H9 (cell line): Measurements from ENCODE around the gene WNT3A. TPM values are rescaled to one million over a fixed set of nuclear protein-coding genes. Genes with fewer than 3 reads are reported as not detected.

Source experiments
- DNase-seq: peaks from one replicate; pipeline ENCODE4 v3.0.0-alpha.2; 2017
- H2AFZ ChIP-seq: one replicate; pipeline ENCODE4 v1.6.1; 2013; ENCODE audit warnings: mild to moderate bottlenecking, low read length, control low read depth, moderate library complexity
- H2AK5ac ChIP-seq: 2 replicates; pipeline ENCODE4 v1.6.1; 2013; ENCODE audit warnings: low read length, control low read depth, mixed read lengths; ENCODE audit not compliant: insufficient read length
- H2BK120ac ChIP-seq: one replicate; pipeline ENCODE4 v1.6.1; 2013; ENCODE audit warnings: low read depth, mild to moderate bottlenecking, low read length, control low read depth, inconsistent platforms; ENCODE audit not compliant: poor library complexity, severe bottlenecking
- H2BK12ac ChIP-seq: 2 replicates; pipeline ENCODE4 v1.6.1; 2013; ENCODE audit warnings: low read length, control low read depth, mixed read lengths, low read depth; ENCODE audit not compliant: insufficient read length
- H2BK15ac ChIP-seq: 2 replicates; pipeline ENCODE4 v1.6.1; 2013; ENCODE audit warnings: low read depth, low read length, control low read depth
- H2BK20ac ChIP-seq: one replicate; pipeline ENCODE4 v1.6.1; 2013; ENCODE audit warnings: low read depth, mild to moderate bottlenecking, low read length, control low read depth, inconsistent platforms; ENCODE audit not compliant: poor library complexity, severe bottlenecking
- H2BK5ac ChIP-seq: 2 replicates; pipeline ENCODE4 v1.6.1; 2013; ENCODE audit warnings: low read length, control low read depth, mixed read lengths; ENCODE audit not compliant: insufficient read length
- H3K14ac ChIP-seq: 2 replicates; pipeline ENCODE4 v1.6.1; 2013; ENCODE audit warnings: low read length, control low read depth; ENCODE audit not compliant: insufficient read depth
- H3K18ac ChIP-seq: 2 replicates; pipeline ENCODE4 v1.6.1; 2013; ENCODE audit warnings: low read depth, mild to moderate bottlenecking, mixed read lengths, low read length, control low read depth; ENCODE audit not compliant: insufficient read length
- H3K23ac ChIP-seq: 2 replicates; pipeline ENCODE4 v1.6.1; 2013; ENCODE audit warnings: low read length, control low read depth, mixed read lengths, low read depth; ENCODE audit not compliant: insufficient read length
- H3K23me2 ChIP-seq: 2 replicates; pipeline ENCODE4 v1.6.1; 2013; ENCODE audit warnings: low read depth, mild to moderate bottlenecking, mixed read lengths, low read length, control low read depth; ENCODE audit not compliant: insufficient read length, poor library complexity, severe bottlenecking
- H3K27ac ChIP-seq: 2 replicates; pipeline ENCODE4 v1.5.1; 2013; ENCODE audit warnings: low read length, control low read depth, mixed read lengths, low read depth; ENCODE audit not compliant: insufficient read length
- H3K27me3 ChIP-seq: 2 replicates; pipeline ENCODE4 v1.6.1; 2013; ENCODE audit warnings: low read length, control low read depth, inconsistent platforms; ENCODE audit not compliant: insufficient read depth
- H3K4ac ChIP-seq: 2 replicates; pipeline ENCODE4 v1.6.1; 2013; ENCODE audit warnings: low read depth, mild to moderate bottlenecking, control low read depth, inconsistent platforms, low read length, moderate library complexity
- H3K4me1 ChIP-seq: 2 replicates; pipeline ENCODE4 v1.6.1; 2013; ENCODE audit warnings: low read length, control low read depth, inconsistent platforms; ENCODE audit not compliant: insufficient read depth
- H3K4me2 ChIP-seq: 2 replicates; pipeline ENCODE4 v1.6.1; 2013; ENCODE audit warnings: low read length, control low read depth, mixed read lengths; ENCODE audit not compliant: insufficient read length, insufficient read depth
- H3K56ac ChIP-seq: 2 replicates; pipeline ENCODE4 v1.6.1; 2013; ENCODE audit warnings: low read depth, mild to moderate bottlenecking, mixed read lengths, low read length, control low read depth; ENCODE audit not compliant: insufficient read length
- H3K79me1 ChIP-seq: 2 replicates; pipeline ENCODE4 v1.6.1; 2013; ENCODE audit warnings: low read depth, mild to moderate bottlenecking, moderate library complexity, low read length, control low read depth, inconsistent platforms; ENCODE audit not compliant: insufficient read depth, poor library complexity, severe bottlenecking
- H3K79me2 ChIP-seq: 2 replicates; pipeline ENCODE4 v1.6.1; 2013; ENCODE audit warnings: low read length, control low read depth, inconsistent platforms; ENCODE audit not compliant: insufficient read depth
- H3K9ac ChIP-seq: 2 replicates; pipeline ENCODE4 v1.6.1; 2013; ENCODE audit warnings: low read length, control low read depth, mixed read lengths; ENCODE audit not compliant: insufficient read length; ENCODE audit errors: extremely low read depth
- H3K9me3 ChIP-seq: one replicate; pipeline ENCODE4 v1.6.1; 2013; ENCODE audit warnings: low read depth, low read length, inconsistent platforms; ENCODE audit not compliant: control insufficient read depth
- H3T11ph ChIP-seq: one replicate; pipeline ENCODE4 v1.6.1; 2013; ENCODE audit warnings: mild to moderate bottlenecking, low read length, control low read depth, inconsistent platforms
- H4K20me1 ChIP-seq: one replicate; pipeline ENCODE4 v1.6.1; 2013; ENCODE audit not compliant: control insufficient read depth, insufficient read length, insufficient read depth
- H4K5ac ChIP-seq: 2 replicates; pipeline ENCODE4 v1.6.1; 2013; ENCODE audit warnings: low read depth, mild to moderate bottlenecking, mixed read lengths, low read length, control low read depth; ENCODE audit not compliant: insufficient read length
- H4K8ac ChIP-seq: replicated peaks from 2 replicates; pipeline ENCODE4 v1.6.1; 2013; ENCODE audit warnings: low read length, control low read depth, mixed read lengths, low read depth; ENCODE audit not compliant: insufficient read length
- H4K91ac ChIP-seq: 2 replicates; pipeline ENCODE4 v1.6.1; 2013; ENCODE audit warnings: low read depth, mild to moderate bottlenecking, moderate library complexity, mixed read lengths, low read length, control low read depth; ENCODE audit not compliant: insufficient read length
- H3K27ac Mint-ChIP-seq, 3 experiments: 2 replicates in 2 of 3; 3 replicates in 1 of 3; pipeline ENCODE4 v1.8.0; 2020 to 2021; ENCODE audit warnings: mixed read lengths in 3 of 3, mild to moderate bottlenecking in 1 of 3, moderate library complexity in 1 of 3
- H3K27me3 Mint-ChIP-seq: 2 replicates; pipeline ENCODE4 v1.8.0; 2021; ENCODE audit warnings: low read depth, mild to moderate bottlenecking, moderate library complexity, mixed read lengths
- H3K36me3 Mint-ChIP-seq, 3 experiments: 2 replicates in 2 of 3; 3 replicates in 1 of 3; pipeline ENCODE4 v1.8.0; 2020 to 2021; ENCODE audit warnings: low read depth in 3 of 3, mixed read lengths in 3 of 3; ENCODE audit not compliant: insufficient read depth in 1 of 3
- H3K4me1 Mint-ChIP-seq, 2 experiments: 2 replicates each; pipeline ENCODE4 v1.8.0; 2020; ENCODE audit warnings: mixed read lengths in 2 of 2
- H3K4me3 Mint-ChIP-seq, 2 experiments: 2 replicates in 1 of 2; 3 replicates in 1 of 2; pipeline ENCODE4 v1.8.0; 2020 to 2021; ENCODE audit warnings: mild to moderate bottlenecking in 2 of 2, mixed read lengths in 2 of 2, moderate library complexity in 1 of 2
- H3K9me3 Mint-ChIP-seq, 2 experiments: 2 replicates in 1 of 2; 3 replicates in 1 of 2; pipeline ENCODE4 v1.8.0; 2020; ENCODE audit warnings: mild to moderate bottlenecking in 2 of 2, mixed read lengths in 2 of 2, moderate library complexity in 1 of 2
- WGBS: extraction: QIAGEN DNeasy Blood & Tissue Kit; methylation state at CpG from one replicate; pipeline ENCODE4 v1.1.7; 2013; ENCODE audit warnings: missing lambda C conversion rate, low lambda C conversion rate, mixed read lengths; ENCODE audit not compliant: insufficient read length; ENCODE audit errors: extremely low coverage; 5-methylcytosine and 5-hydroxymethylcytosine counted together
- total RNA-seq: library from RNA; stranded (reverse); gene quantifications from 2 replicates; pipeline ENCODE4 v1.2.1, GENCODE V29; 2021
- TF ChIP-seq, protein P1 (sequence below): fragments of 200-600 bp; sonication (generic); conservative IDR thresholded peaks from 3 replicates; pipeline ENCODE4 v1.8.0; 2021; ENCODE audit warnings: antibody characterized with exemption, mild to moderate bottlenecking

The WNT3A gene
- total RNA-seq, 1 experiment from 2014 or later: 0.17 TPM

DNA sequence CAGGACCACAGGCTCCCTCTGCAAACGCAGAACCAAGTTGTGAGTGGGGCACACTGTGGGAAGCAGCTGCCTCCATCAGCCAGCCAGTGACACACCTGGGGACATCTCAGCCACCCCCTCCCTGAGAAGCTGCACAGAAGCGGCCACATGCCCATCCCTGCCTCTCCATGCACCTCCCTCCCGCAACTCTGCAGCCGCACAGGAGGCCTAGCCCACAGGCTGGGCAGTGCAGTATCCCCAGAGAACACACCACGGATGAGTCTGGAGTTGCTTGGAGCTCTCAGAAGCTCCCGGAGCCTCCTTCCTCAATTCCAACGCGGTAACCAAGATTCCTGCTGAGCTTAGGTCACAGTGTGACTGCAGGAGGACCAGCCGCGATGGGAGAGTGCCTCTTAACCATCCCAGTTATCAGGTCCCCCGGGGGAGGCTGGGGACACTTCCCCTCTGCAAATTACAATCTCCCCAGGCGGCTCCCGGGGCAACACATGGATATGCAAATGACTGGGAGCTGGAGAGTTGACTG, 1.2 kb upstream of the WNT3A start:
- H3K9me3 Mint-ChIP-seq: no peaks in the 10 kb centered on the region
- Histone ChIP-seq H3K56ac (no peak overlapping the region), H4K5ac (no peak overlapping the region), H2BK5ac (no peak overlapping the region), H2BK20ac (no peak overlapping the region), H3K23me2 (peaks cover 15% of the 10 kb centered on the region), H4K8ac (no peak overlapping the region), H3K9ac (no peak overlapping the region), H4K20me1 (no peaks in the 10 kb centered on the region), H2BK120ac (no peak overlapping the region), H3K27ac (no peak overlapping the region), H3T11ph (no peak overlapping the region), H2BK15ac (no peak overlapping the region), H3K79me2 (no peaks in the 10 kb centered on the region), H4K91ac (no peak overlapping the region), H3K79me1 (no peaks in the 10 kb centered on the region), H3K14ac (no peak overlapping the region; the same call in 1 of the 2 replicates), H3K4me1 (no peaks in the 10 kb centered on the region; the same call in 1 of the 2 replicates), H3K4ac (no peak overlapping the region), H2AK5ac (no peak overlapping the region), H3K4me2 (peak overlapping the region; percentile 22), H3K23ac (no peak overlapping the region), H3K27me3 (peaks cover 70% of the 10 kb centered on the region), H2BK12ac (no peak overlapping the region), H3K18ac (no peak overlapping the region), H3K9me3 (no peaks in the 10 kb centered on the region), H2AFZ (no peak overlapping the region)
- DNase-seq: no peak
- peak overlapping the region in 1 of 2 experiments; percentile 78; a peak in 4 of 5 replicates for H3K4me3 Mint-ChIP-seq
- TF ChIP-seq, protein P1, sequence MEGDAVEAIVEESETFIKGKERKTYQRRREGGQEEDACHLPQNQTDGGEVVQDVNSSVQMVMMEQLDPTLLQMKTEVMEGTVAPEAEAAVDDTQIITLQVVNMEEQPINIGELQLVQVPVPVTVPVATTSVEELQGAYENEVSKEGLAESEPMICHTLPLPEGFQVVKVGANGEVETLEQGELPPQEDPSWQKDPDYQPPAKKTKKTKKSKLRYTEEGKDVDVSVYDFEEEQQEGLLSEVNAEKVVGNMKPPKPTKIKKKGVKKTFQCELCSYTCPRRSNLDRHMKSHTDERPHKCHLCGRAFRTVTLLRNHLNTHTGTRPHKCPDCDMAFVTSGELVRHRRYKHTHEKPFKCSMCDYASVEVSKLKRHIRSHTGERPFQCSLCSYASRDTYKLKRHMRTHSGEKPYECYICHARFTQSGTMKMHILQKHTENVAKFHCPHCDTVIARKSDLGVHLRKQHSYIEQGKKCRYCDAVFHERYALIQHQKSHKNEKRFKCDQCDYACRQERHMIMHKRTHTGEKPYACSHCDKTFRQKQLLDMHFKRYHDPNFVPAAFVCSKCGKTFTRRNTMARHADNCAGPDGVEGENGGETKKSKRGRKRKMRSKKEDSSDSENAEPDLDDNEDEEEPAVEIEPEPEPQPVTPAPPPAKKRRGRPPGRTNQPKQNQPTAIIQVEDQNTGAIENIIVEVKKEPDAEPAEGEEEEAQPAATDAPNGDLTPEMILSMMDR: no peak
- peaks cover 24 to 40% of the 10 kb centered on the region in 2 experiments for H3K4me1 Mint-ChIP-seq
- no CpG with 5 or more reads among the region's 13 CpGs for WGBS
- H3K36me3 Mint-ChIP-seq: no peaks in the 10 kb centered on the region; a peak in 1 of 7 replicates
- H3K27ac Mint-ChIP-seq: no peak overlapping the region
- peaks cover 95% of the 10 kb centered on the region for H3K27me3 Mint-ChIP-seq
